Limb (tissue), 2 donors: ENCODE data around the gene RAET1G.
A peak's percentile ranks its signal among the peaks of the same experiment; 100 is the strongest.
"Not testable (repeated sequence)": the region's sequence is repeated elsewhere in the genome, so short reads cannot be mapped to it uniquely, and the experiment has no call there.

Experiments used
- DNase-seq, 2 donors: peaks; one replicate each; pipeline ENCODE4 v3.0.0-alpha.2; 2016; ENCODE audit errors: extremely low spot score in 2 of 2

The RAET1G gene

GRCh38 chr6:149915970-149916865 lies 6.7 kb downstream of the RAET1G start:
- no peak for DNase-seq

- peak in 1 of 2 donors; percentile 7 for DNase-seq
These were observed 9.2 kb downstream of the RAET1G start for GRCh38 chr6:149913540-149914240.

GRCh38 chr6:149913085-149913484 lies 9.8 kb downstream of the RAET1G start:
- no peak for DNase-seq

GRCh38 chr6:149912680-149913079 lies 10.2 kb downstream of the RAET1G start:
- DNase-seq: peak in 1 of 2 donors; percentile 6

- peak in 1 of 2 donors; percentile 4 for DNase-seq
These were observed 12.2 kb downstream of the RAET1G start for GRCh38 chr6:149910721-149911151.

- DNase-seq: peak in 1 of 2 donors; percentile 10
These were observed 13.0 kb downstream of the RAET1G start for GRCh38 chr6:149909701-149910470.

- not testable (repeated sequence) for DNase-seq
These were observed 14.4 kb downstream of the RAET1G start for GRCh38 chr6:149908480-149908879.

GRCh38 chr6:149907317-149907716 lies 15.6 kb downstream of the RAET1G start:
- no peak for DNase-seq

- DNase-seq: no peak
These were observed 16.5 kb downstream of the RAET1G start for GRCh38 chr6:149906405-149906804.

- no peak for DNase-seq
These were observed 17.0 kb downstream of the RAET1G start for GRCh38 chr6:149905911-149906371.

GRCh38 chr6:149905371-149905910 lies 17.5 kb downstream of the RAET1G start:
- no peak for DNase-seq

GRCh38 chr6:149904661-149905370 lies 18.1 kb downstream of the RAET1G start:
- DNase-seq: peak in 1 of 2 donors; percentile 13

- peak in 1 of 2 donors; percentile 11 for DNase-seq
These were observed 18.8 kb downstream of the RAET1G start for GRCh38 chr6:149903938-149904611.

GRCh38 chr6:149901444-149902140 lies 21.3 kb downstream of the RAET1G start:
- peak in 1 of 2 donors; percentile 3 for DNase-seq

- no peak for DNase-seq
These were observed 22.1 kb downstream of the RAET1G start for GRCh38 chr6:149900620-149901443.

- no peak for DNase-seq
These were observed 22.8 kb downstream of the RAET1G start for GRCh38 chr6:149899926-149900619.

GRCh38 chr6:149899486-149899885 lies 23.4 kb downstream of the RAET1G start:
- DNase-seq: no peak

GRCh38 chr6:149898966-149899365 lies 24.0 kb downstream of the RAET1G start:
- DNase-seq: no peak
